ENCODE results near the gene PALLD. TPM values are rescaled to one million over a fixed set of nuclear protein-coding genes. Genes with fewer than 3 reads are reported as not detected.
A peak's percentile ranks its signal among the peaks of the same experiment; 100 is the strongest.

PALLD gene
- total RNA-seq, 4 donors from 2014 or later: 1,036 to 2,270 (median 2,202) TPM

DNA sequence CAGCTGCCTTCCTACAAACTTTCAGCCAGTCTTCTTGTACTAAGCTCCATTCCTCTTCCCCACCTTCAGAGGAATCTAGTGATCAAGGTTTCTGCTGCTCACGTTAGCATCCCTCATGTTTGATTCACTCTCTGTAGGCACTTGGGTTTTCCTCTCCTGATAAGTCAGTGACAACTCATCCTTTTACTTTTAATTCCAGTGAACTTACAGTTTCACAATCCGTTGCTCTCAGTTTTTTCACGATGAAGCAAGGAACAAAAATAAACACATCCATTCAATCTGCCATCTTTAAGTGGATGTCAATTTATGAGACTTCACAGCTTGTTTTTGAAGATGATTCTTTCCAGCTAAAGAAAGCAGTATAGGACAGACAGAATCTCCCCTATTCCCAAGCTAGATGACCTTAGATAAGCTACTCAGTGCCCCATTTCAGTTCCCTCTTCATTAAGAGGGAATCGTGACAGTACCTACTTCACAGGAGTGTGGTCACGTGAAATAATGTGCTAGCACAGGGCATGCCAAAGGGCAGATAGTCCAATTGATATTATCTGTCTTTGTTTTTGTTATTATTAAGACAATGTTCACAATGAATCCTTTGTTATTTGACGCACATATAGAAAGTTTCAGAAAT is 234.3 kb downstream of the PALLD start:
- no peak overlapping the region for H3K4me3 ChIP-seq
- peaks cover 0 to 16% (median 4%) of the 10 kb centered on the region in 3 donors for H3K4me1 ChIP-seq
- ATAC-seq: no peak
- H3K9me3 ChIP-seq: no peaks in the 10 kb centered on the region
- no peaks in the 10 kb centered on the region for H3K36me3 ChIP-seq
- no peak for TF ChIP-seq POLR2AphosphoS5 (IDR thresholded peaks at IDR 0.05)
- TF ChIP-seq POLR2A (IDR thresholded peaks at IDR 0.05): no peak
- TF ChIP-seq, protein P1, sequence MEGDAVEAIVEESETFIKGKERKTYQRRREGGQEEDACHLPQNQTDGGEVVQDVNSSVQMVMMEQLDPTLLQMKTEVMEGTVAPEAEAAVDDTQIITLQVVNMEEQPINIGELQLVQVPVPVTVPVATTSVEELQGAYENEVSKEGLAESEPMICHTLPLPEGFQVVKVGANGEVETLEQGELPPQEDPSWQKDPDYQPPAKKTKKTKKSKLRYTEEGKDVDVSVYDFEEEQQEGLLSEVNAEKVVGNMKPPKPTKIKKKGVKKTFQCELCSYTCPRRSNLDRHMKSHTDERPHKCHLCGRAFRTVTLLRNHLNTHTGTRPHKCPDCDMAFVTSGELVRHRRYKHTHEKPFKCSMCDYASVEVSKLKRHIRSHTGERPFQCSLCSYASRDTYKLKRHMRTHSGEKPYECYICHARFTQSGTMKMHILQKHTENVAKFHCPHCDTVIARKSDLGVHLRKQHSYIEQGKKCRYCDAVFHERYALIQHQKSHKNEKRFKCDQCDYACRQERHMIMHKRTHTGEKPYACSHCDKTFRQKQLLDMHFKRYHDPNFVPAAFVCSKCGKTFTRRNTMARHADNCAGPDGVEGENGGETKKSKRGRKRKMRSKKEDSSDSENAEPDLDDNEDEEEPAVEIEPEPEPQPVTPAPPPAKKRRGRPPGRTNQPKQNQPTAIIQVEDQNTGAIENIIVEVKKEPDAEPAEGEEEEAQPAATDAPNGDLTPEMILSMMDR (IDR thresholded peaks at IDR 0.05): no peak
- TF ChIP-seq EP300 (IDR thresholded peaks at IDR 0.05): no peak
- WGBS, 2 donors (ENCODE audit: low coverage in 1 of 2): 69 to 92% methylated on average over 3 to 6 of the region's 6 CpGs
- H3K27ac ChIP-seq: no peak overlapping the region
- no peaks in the 10 kb centered on the region for H3K27me3 ChIP-seq

DNA sequence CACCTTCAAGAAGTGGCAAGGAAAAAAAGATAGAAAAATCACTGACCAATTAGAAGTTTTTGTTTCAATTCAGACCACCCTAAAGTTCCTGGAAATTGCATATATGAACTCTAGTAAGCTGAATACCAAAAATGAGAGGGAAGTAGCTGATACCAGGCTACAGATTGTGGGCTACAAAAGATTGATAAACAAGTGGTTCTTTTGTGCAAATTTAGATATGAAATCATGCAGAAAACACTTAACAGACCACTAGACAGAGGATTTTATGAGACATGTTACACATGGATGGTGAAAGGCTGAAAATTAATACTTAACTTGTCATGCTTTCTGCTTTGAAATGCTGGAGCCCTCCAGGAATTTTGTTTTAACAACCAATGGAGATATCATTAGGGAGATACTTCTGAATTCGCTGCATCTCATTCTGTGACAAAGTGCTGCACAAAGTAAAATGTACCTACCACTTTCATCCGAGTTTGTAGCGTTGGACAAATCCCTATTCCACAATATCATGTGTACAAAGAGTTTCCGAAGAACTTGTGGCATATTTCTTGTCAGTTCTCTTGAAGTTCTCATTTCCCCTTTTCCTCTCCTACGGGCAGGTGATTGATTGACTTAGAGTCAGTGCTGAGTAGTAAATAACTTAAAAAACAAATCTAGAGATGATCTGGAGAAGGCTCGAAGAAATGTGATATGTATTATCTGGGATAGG is 235.0 kb downstream of the PALLD start:
- H3K27me3 ChIP-seq: no peaks in the 10 kb centered on the region
- no peak for ATAC-seq
- no peak for TF ChIP-seq POLR2A (IDR thresholded peaks at IDR 0.05)
- no peak for TF ChIP-seq POLR2AphosphoS5 (IDR thresholded peaks at IDR 0.05)
- TF ChIP-seq, protein P1 (IDR thresholded peaks at IDR 0.05): no peak
- TF ChIP-seq EP300 (IDR thresholded peaks at IDR 0.05): no peak
- no peak overlapping the region for H3K27ac ChIP-seq
- H3K4me1 ChIP-seq: peaks cover 0 to 17% (median 4%) of the 10 kb centered on the region in 3 donors
- H3K36me3 ChIP-seq: no peaks in the 10 kb centered on the region
- H3K9me3 ChIP-seq: no peaks in the 10 kb centered on the region
- WGBS, 2 donors (ENCODE audit: low coverage in 1 of 2): 78 to 83% methylated on average over 5 to 6 of the region's 6 CpGs
- no peak overlapping the region for H3K4me3 ChIP-seq

DNA sequence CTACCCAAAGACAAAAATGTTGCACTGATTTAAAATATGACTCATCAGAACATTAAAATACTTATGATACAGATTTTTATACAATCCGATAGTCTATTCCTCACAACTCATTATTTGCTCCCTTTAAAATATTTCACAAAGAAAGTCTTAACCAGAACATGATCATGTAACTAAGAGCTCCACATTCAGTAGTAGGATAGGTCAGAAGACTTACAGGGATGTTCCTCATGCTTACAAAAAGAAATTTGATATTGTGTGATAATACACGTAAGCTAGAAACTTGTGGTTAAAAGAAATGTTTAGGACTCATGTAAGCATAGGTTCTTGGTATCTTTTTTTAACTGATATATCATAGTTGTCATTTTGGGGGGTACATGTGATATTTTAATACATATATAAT is 235.9 kb downstream of the PALLD start:
- TF ChIP-seq, protein P1 (IDR thresholded peaks at IDR 0.05): no peak
- TF ChIP-seq POLR2A (IDR thresholded peaks at IDR 0.05) (no peak), EP300 (IDR thresholded peaks at IDR 0.05) (no peak), POLR2AphosphoS5 (IDR thresholded peaks at IDR 0.05) (no peak)
- no peak overlapping the region for H3K4me3 ChIP-seq
- H3K27me3 ChIP-seq: no peaks in the 10 kb centered on the region
- no peaks in the 10 kb centered on the region for H3K9me3 ChIP-seq
- H3K27ac ChIP-seq: no peak overlapping the region
- H3K36me3 ChIP-seq: no peaks in the 10 kb centered on the region
- no peak for ATAC-seq
- peaks cover 0 to 17% (median 4%) of the 10 kb centered on the region in 3 donors for H3K4me1 ChIP-seq
- 95 to 100% methylated on average over 2 of the region's 2 CpGs for WGBS, 2 donors (ENCODE audit: low coverage in 1 of 2)

DNA sequence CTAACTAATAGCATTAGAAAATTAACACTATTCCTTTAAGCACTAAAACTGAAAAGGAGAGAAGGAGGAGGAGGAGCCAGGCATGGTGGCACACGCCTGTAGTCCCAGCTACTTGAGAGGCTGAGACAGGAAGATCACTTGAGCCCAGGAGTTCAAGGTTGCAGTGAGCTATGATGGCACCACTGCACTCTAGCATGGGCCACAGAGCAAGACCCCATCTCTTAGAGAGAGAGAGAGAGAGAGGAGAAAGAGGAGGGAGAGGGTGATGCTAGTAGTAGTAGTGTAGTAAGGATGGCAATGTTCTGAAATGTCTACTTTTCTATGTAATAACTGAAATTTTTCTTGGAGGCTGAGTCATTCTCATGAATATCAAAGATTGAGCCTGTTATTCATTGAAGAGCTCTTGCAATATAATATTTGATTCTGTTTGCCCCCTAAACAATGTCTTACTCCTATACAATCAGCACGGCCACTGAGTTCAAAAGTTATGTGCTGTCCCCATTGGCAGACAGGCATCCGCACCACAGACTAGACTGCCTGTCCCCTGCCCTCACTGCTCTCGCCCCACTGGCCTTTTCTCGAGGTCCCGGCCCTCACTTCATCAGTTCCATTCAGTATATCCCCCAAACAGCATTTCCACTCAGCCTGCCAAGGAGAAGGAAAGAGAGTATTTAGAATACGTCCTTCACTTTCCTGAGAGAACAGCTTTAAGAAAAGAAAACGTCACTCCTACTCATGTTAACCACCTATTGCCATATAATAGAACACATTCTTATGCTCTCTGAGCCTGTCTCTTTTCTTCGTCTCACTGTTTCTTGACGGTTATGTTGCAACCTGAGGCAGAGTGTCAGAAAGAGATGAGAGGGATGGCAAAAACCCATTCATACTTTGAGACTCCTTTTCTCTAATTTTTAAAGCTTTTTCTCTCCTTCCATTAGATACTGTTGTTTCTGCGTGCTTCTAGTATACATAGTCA is 238.1 kb downstream of the PALLD start:
- TF ChIP-seq POLR2A (IDR thresholded peaks at IDR 0.05) (no peak), POLR2AphosphoS5 (IDR thresholded peaks at IDR 0.05) (no peak), EP300 (IDR thresholded peaks at IDR 0.05) (no peak)
- TF ChIP-seq, protein P1 (IDR thresholded peaks at IDR 0.05): no peak
- peaks cover 0 to 17% (median 4%) of the 10 kb centered on the region in 3 donors for H3K4me1 ChIP-seq
- H3K27me3 ChIP-seq: no peaks in the 10 kb centered on the region
- ATAC-seq: peak; percentile 39
- WGBS, 2 donors (ENCODE audit: low coverage in 1 of 2): 43 to 48% methylated on average over 10 to 11 of the region's 11 CpGs
- H3K27ac ChIP-seq: peak overlapping the region; percentile 8 to 61 (median 35)
- no peaks in the 10 kb centered on the region for H3K9me3 ChIP-seq
- no peaks in the 10 kb centered on the region for H3K36me3 ChIP-seq
- H3K4me3 ChIP-seq: no peak overlapping the region

Data from gastroesophageal sphincter (tissue), 4 donors.